Ovary (tissue), 9 donors: ENCODE data around the gene ATP5IF1. TPM values are rescaled to one million over a fixed set of nuclear protein-coding genes. Genes with fewer than 3 reads are reported as not detected.

Source experiments
- DNase-seq, 5 donors: peaks; one replicate each; pipeline ENCODE4 v3.0.0-alpha.2; 2019 to 2020
- H3K27ac ChIP-seq, 2 donors: fragments of 200-600 bp; one replicate each; pipeline versions ENCODE4 v1.5.1 to v1.8.0; 2019 to 2022
- H3K27me3 ChIP-seq: fragments of 200-600 bp; one replicate; pipeline ENCODE4 v1.8.0; 2022
- H3K36me3 ChIP-seq: fragments of 200-600 bp; sonication (generic); one replicate; pipeline ENCODE4 v1.5.1; 2019
- H3K4me1 ChIP-seq: one replicate; pipeline ENCODE4 v1.8.1; 2013; ENCODE audit warnings: mild to moderate bottlenecking, moderate library complexity; ENCODE audit not compliant: insufficient read depth
- H3K4me3 ChIP-seq: fragments of 200-600 bp; sonication (generic); one replicate; pipeline ENCODE4 v1.5.1; 2017
- H3K9me3 ChIP-seq, 2 donors: fragments of 200-600 bp in 1 of 2; sonication (generic) in 1 of 2; one replicate each; pipeline versions ENCODE4 v1.5.1 to v1.8.1; 2013 to 2019; ENCODE audit warnings: mild to moderate bottlenecking in 1 of 2, moderate library complexity in 1 of 2
- CTCF ChIP-seq, 3 donors: fragments of 450-650 bp in 2 of 3; fragments of 200-600 bp in 1 of 3; IDR thresholded peaks; one replicate each; pipeline versions ENCODE4 v1.5.1 to v1.8.0; 2016 to 2022; ENCODE audit warnings: antibody characterized with exemption in 3 of 3, mild to moderate bottlenecking in 1 of 3
- EP300 ChIP-seq: sonication (generic); formaldehyde crosslinking; IDR thresholded peaks from one replicate; pipeline ENCODE4 v1.6.1; 2017; ENCODE audit warnings: antibody characterized with exemption
- POLR2A ChIP-seq: fragments of 450-650 bp; IDR thresholded peaks from one replicate; pipeline ENCODE4 v1.6.1; 2017; ENCODE audit warnings: antibody characterized with exemption, mild to moderate bottlenecking, moderate library complexity
- WGBS, 3 donors: extraction: QIAGEN DNeasy Blood & Tissue Kit in 1 of 3; methylation state at CpG; one replicate each; pipeline versions ENCODE4 v1.1.5 to v1.1.7; 2013 to 2017; 5-methylcytosine and 5-hydroxymethylcytosine counted together
- intact Hi-C, 4 donors: fragments of 100-400 bp; cut with DNase I; formaldehyde crosslinking; loops; one replicate each; pipeline versions ENCODE4 v1.11.0 to v1.15.1; 2022 to 2023
- polyA plus RNA-seq, 2 donors: library from polyadenylated mRNA; stranded (reverse); fragments of 200-250 nt in 1 of 2; fragments of 350-450 nt in 1 of 2; fragmentation: Illumina TruSeq in 1 of 2; extraction: RNeasy Lipid Tissue Mini Kit (QIAGEN cat#74804) in 1 of 2; gene quantifications; one replicate each; pipeline ENCODE4 v1.2.3, GENCODE V29; 2013 to 2014
- total RNA-seq, 7 donors: library from RNA; depleted of rRNA in 2 of 7; stranded (reverse); fragments of >200 nt in 2 of 7; fragmentation: NEBNext Ultra II Directional in 3 of 7; extraction: Animal tissue kit (Norgen Biotek cat#: 25700) in 3 of 7; gene quantifications; one replicate each; pipeline versions ENCODE4 v1.1.0 to v1.2.4, GENCODE V29; 2016 to 2023
- donor health status: DM: no; HTN: no; CAD: no; lungs with moderate emphysema.
- donor health status: DM: no; HTN: no; CAD: no.
- donor health status: Bipolar disorder and iron deficiency.
- donor health status: DM: yes; HTN: yes; CAD: no.
- donor health status: DM: no; HTN: no; CAD: no.
- donor health status: DM: yes; HTN: yes; CAD: no.

Gene ATP5IF1
- total and polyA plus RNA-seq, 9 donors, result 87.2 to 226 (median 101) TPM

- peaks cover 21% of the 10 kb centered on the region for H3K4me1 ChIP-seq
- H3K36me3 ChIP-seq, result no peaks in the 10 kb centered on the region
- DNase-seq, result peak in 4 of 5 donors; percentile 37 to 54 (median 50)
- no peaks in the 10 kb centered on the region for H3K27me3 ChIP-seq
- H3K9me3 ChIP-seq, result no peaks in the 10 kb centered on the region
- H3K27ac ChIP-seq, result peak overlapping the region in 1 of 2 donors; percentile 46
- no peak for TF ChIP-seq EP300
- TF ChIP-seq POLR2A, result no peak
- TF ChIP-seq CTCF (IDR thresholded peaks at IDR 0.05), result no peak
- no peak overlapping the region for H3K4me3 ChIP-seq
- whole genome bisulfite sequencing, 3 donors, result 7 to 13% (median 9%) methylated on average over 5 of the region's 5 CpGs
- intact Hi-C loops, result no loop called here
Observed at GRCh38 chr1:28266920-28267322, 31.0 kb downstream of the ATP5IF1 start.

GRCh38 chr1:28267633-28268032, 31.7 kb downstream of the ATP5IF1 start:
- H3K4me1 ChIP-seq, result peaks cover 21% of the 10 kb centered on the region
- no peaks in the 10 kb centered on the region for H3K36me3 ChIP-seq
- TF ChIP-seq CTCF (IDR thresholded peaks at IDR 0.05) (no peak), EP300 (no peak), POLR2A (no peak)
- WGBS, 3 donors, result 63 to 69% (median 69%) methylated on average over 2 of the region's 2 CpGs
- H3K27me3 ChIP-seq, result no peaks in the 10 kb centered on the region
- H3K9me3 ChIP-seq, result no peaks in the 10 kb centered on the region
- intact Hi-C loops, result no loop called here
- no peak overlapping the region for H3K4me3 ChIP-seq
- peak overlapping the region in 1 of 2 donors; percentile 46 for H3K27ac ChIP-seq
- no peak for DNase-seq

GRCh38 chr1:28269529-28269928, 33.6 kb downstream of the ATP5IF1 start:
- no peaks in the 10 kb centered on the region for H3K9me3 ChIP-seq
- no peaks in the 10 kb centered on the region for H3K36me3 ChIP-seq
- no peak overlapping the region for H3K4me3 ChIP-seq
- WGBS, 3 donors, result 45 to 56% (median 55%) methylated on average over 2 of the region's 2 CpGs
- TF ChIP-seq EP300, result no peak
- no peak for TF ChIP-seq POLR2A
- no peak overlapping the region for H3K27ac ChIP-seq
- no peak for DNase-seq
- no peaks in the 10 kb centered on the region for H3K27me3 ChIP-seq
- peaks cover 17% of the 10 kb centered on the region for H3K4me1 ChIP-seq
- intact Hi-C loops, result no loop called here

- no peak overlapping the region for H3K4me3 ChIP-seq
- no peaks in the 10 kb centered on the region for H3K36me3 ChIP-seq
- no peak for TF ChIP-seq POLR2A
- peaks cover 6% of the 10 kb centered on the region for H3K4me1 ChIP-seq
- DNase-seq, result no peak
- 90 to 98% (median 95%) methylated on average over 15 to 20 of the region's 20 CpGs for WGBS, 3 donors
- H3K27me3 ChIP-seq, result no peaks in the 10 kb centered on the region
- no peaks in the 10 kb centered on the region for H3K9me3 ChIP-seq
- H3K27ac ChIP-seq, result no peak overlapping the region
- intact Hi-C loops, result no loop called here
Observed at GRCh38 chr1:28272215-28272852, 36.4 kb downstream of the ATP5IF1 start.

- no peak for DNase-seq
- H3K4me3 ChIP-seq, result no peak overlapping the region
- H3K27me3 ChIP-seq, result no peaks in the 10 kb centered on the region
- H3K27ac ChIP-seq, result no peak overlapping the region
- no peak for TF ChIP-seq POLR2A
- TF ChIP-seq EP300, result no peak
- TF ChIP-seq CTCF (IDR thresholded peaks at IDR 0.05), result no peak
- no peaks in the 10 kb centered on the region for H3K4me1 ChIP-seq
- no peaks in the 10 kb centered on the region for H3K36me3 ChIP-seq
- WGBS, 3 donors, result 79 to 82% (median 80%) methylated on average over 17 of the region's 17 CpGs
- intact Hi-C loops, result no loop called here
- H3K9me3 ChIP-seq, result no peaks in the 10 kb centered on the region
Observed at GRCh38 chr1:28273216-28273860, 37.4 kb downstream of the ATP5IF1 start.
